Prostate gland (tissue), 2 donors: ENCODE data around the gene SLC39A9.

ENCODE experiments used
- CTCF ChIP-seq, 4 experiments: fragments of 200-600 bp in 2 of 4; fragments of 450-650 bp in 2 of 4; sonication (generic) in 2 of 4; IDR thresholded peaks; 1 replicate in 3 of 4; 2 replicates in 1 of 4; pipeline ENCODE4 v1.5.1; 2016 to 2019; ENCODE audit warnings: antibody characterized with exemption in 4 of 4, mild to moderate bottlenecking in 2 of 4, moderate library complexity in 2 of 4
- POLR2AphosphoS5 ChIP-seq: sonication (generic); formaldehyde crosslinking; IDR thresholded peaks from one replicate; pipeline ENCODE4 v1.6.1; 2017; ENCODE audit warnings: antibody characterized with exemption

GRCh38 chr14:69483765-69484443, 85.4 kb downstream of the SLC39A9 start:
- TF ChIP-seq CTCF (IDR thresholded peaks at IDR 0.05) (no peak), POLR2AphosphoS5 (no peak)
